Activated T-cell treated with anti-CD3 and anti-CD28 coated beads, Interleukin-2, amount 50 U/mL, for 72 hours (primary cell): ENCODE results near the gene RNF32. TPM values are rescaled to one million over a fixed set of nuclear protein-coding genes. Genes with fewer than 3 reads are reported as not detected.
A peak's percentile ranks its signal among the peaks of the same experiment; 100 is the strongest.

ENCODE experiments used
- ATAC-seq, 2 donors: fragments of 150-1000 bp; cut with Tn5 transposase; replicated peaks in 1 of 2; 2 replicates each; pipeline ENCODE4 v1.10.0; 2021; ENCODE audit warnings: moderate library complexity in 2 of 2, mild to moderate bottlenecking in 1 of 2
- DNase-seq, 2 donors: peaks; one replicate each; pipeline ENCODE4 v3.0.0; 2021 to 2022; ENCODE audit warnings: mixed read lengths in 1 of 2
- H3K27ac Mint-ChIP-seq: one replicate; pipeline ENCODE4 v1.8.0; 2022; ENCODE audit warnings: mild to moderate bottlenecking, moderate library complexity, mixed read lengths
- H3K27me3 Mint-ChIP-seq: one replicate; pipeline ENCODE4 v1.8.0; 2022; ENCODE audit warnings: low read depth, mixed read lengths
- H3K36me3 Mint-ChIP-seq, 2 donors: one replicate each; pipeline ENCODE4 v1.8.0; 2022; ENCODE audit warnings: mixed read lengths in 2 of 2, mild to moderate bottlenecking in 1 of 2; ENCODE audit not compliant: insufficient read depth in 2 of 2
- H3K4me1 Mint-ChIP-seq: one replicate; pipeline ENCODE4 v1.8.0; 2022; ENCODE audit warnings: low read depth, mixed read lengths
- H3K4me3 Mint-ChIP-seq, 2 donors: one replicate each; pipeline ENCODE4 v1.8.0; 2022; ENCODE audit warnings: mild to moderate bottlenecking in 2 of 2, mixed read lengths in 2 of 2, moderate library complexity in 2 of 2
- H3K9me3 Mint-ChIP-seq, 2 donors: one replicate each; pipeline ENCODE4 v1.8.0; 2022; ENCODE audit warnings: mixed read lengths in 2 of 2
- total RNA-seq, 2 donors: library from RNA; stranded (reverse); gene quantifications; one replicate each; pipeline ENCODE4 v1.2.3, GENCODE V29; 2022

The RNF32 gene
- total RNA-seq, 2 donors from 2014 or later = 3.1 to 4.2 TPM

GRCh38 chr7:156659203-156659602, 18.6 kb downstream of the RNF32 start:
- no peaks in the 10 kb centered on the region for H3K9me3 Mint-ChIP-seq
- H3K36me3 Mint-ChIP-seq = no peaks in the 10 kb centered on the region
- ATAC-seq (no peak), DNase-seq (no peak)
- H3K27ac Mint-ChIP-seq = no peak overlapping the region
- peaks cover 36% of the 10 kb centered on the region for H3K27me3 Mint-ChIP-seq
- H3K4me1 Mint-ChIP-seq = peaks cover 6% of the 10 kb centered on the region
- no peak overlapping the region for H3K4me3 Mint-ChIP-seq

- Mint-ChIP-seq H3K27me3 (peaks cover 32% of the 10 kb centered on the region), H3K4me1 (no peaks in the 10 kb centered on the region), H3K4me3 (no peak overlapping the region), H3K27ac (no peak overlapping the region), H3K9me3 (no peaks in the 10 kb centered on the region), H3K36me3 (no peaks in the 10 kb centered on the region)
- ATAC-seq = no peak
- no peak for DNase-seq
Measured at GRCh38 chr7:156659961-156660360, 19.4 kb downstream of the RNF32 start.

GRCh38 chr7:156661637-156662036, 21.1 kb downstream of the RNF32 start:
- DNase-seq (no peak), ATAC-seq (no peak)
- peaks cover 32% of the 10 kb centered on the region for H3K27me3 Mint-ChIP-seq
- no peaks in the 10 kb centered on the region for H3K9me3 Mint-ChIP-seq
- no peak overlapping the region for H3K4me3 Mint-ChIP-seq
- no peak overlapping the region for H3K27ac Mint-ChIP-seq
- no peaks in the 10 kb centered on the region for H3K4me1 Mint-ChIP-seq
- H3K36me3 Mint-ChIP-seq = no peaks in the 10 kb centered on the region

GRCh38 chr7:156662277-156662676, 21.7 kb downstream of the RNF32 start:
- ATAC-seq = no peak
- Mint-ChIP-seq H3K4me1 (no peaks in the 10 kb centered on the region), H3K9me3 (no peaks in the 10 kb centered on the region), H3K4me3 (no peak overlapping the region), H3K27me3 (peaks cover 31% of the 10 kb centered on the region), H3K27ac (no peak overlapping the region), H3K36me3 (no peaks in the 10 kb centered on the region)
- no peak for DNase-seq

GRCh38 chr7:156665101-156665500, 24.5 kb downstream of the RNF32 start:
- no peak for ATAC-seq
- no peaks in the 10 kb centered on the region for H3K9me3 Mint-ChIP-seq
- H3K36me3 Mint-ChIP-seq = peaks cover 0 to 6% of the 10 kb centered on the region in 2 donors
- no peak overlapping the region for H3K4me3 Mint-ChIP-seq
- DNase-seq = no peak
- H3K27me3 Mint-ChIP-seq = peaks cover 2% of the 10 kb centered on the region
- H3K27ac Mint-ChIP-seq = no peak overlapping the region
- peaks cover 4% of the 10 kb centered on the region for H3K4me1 Mint-ChIP-seq

- no peak for DNase-seq
- peak overlapping the region; percentile 25 for H3K27ac Mint-ChIP-seq
- H3K4me3 Mint-ChIP-seq = no peak overlapping the region
- H3K4me1 Mint-ChIP-seq = peaks cover 4% of the 10 kb centered on the region
- no peaks in the 10 kb centered on the region for H3K9me3 Mint-ChIP-seq
- peak; percentile 30 to 32 for ATAC-seq
- no peaks in the 10 kb centered on the region for H3K27me3 Mint-ChIP-seq
- H3K36me3 Mint-ChIP-seq = peaks cover 0 to 6% of the 10 kb centered on the region in 2 donors
Measured at GRCh38 chr7:156666368-156667109, 26.0 kb downstream of the RNF32 start.

GRCh38 chr7:156667110-156667426, 26.5 kb downstream of the RNF32 start:
- ATAC-seq (no peak), DNase-seq (no peak)
- H3K4me3 Mint-ChIP-seq = no peak overlapping the region
- H3K9me3 Mint-ChIP-seq = no peaks in the 10 kb centered on the region
- no peaks in the 10 kb centered on the region for H3K27me3 Mint-ChIP-seq
- H3K36me3 Mint-ChIP-seq = peaks cover 0 to 6% of the 10 kb centered on the region in 2 donors
- H3K4me1 Mint-ChIP-seq = peaks cover 4% of the 10 kb centered on the region
- H3K27ac Mint-ChIP-seq = no peak overlapping the region

GRCh38 chr7:156668130-156668741, 27.7 kb downstream of the RNF32 start:
- Mint-ChIP-seq H3K27me3 (no peaks in the 10 kb centered on the region), H3K36me3 (peaks cover 0 to 6% of the 10 kb centered on the region in 2 donors), H3K4me1 (peaks cover 4% of the 10 kb centered on the region), H3K4me3 (no peak overlapping the region), H3K27ac (no peak overlapping the region), H3K9me3 (no peaks in the 10 kb centered on the region)
- DNase-seq (no peak), ATAC-seq (no peak)

- DNase-seq = no peak
Measured at GRCh38 chr7:156669035-156669828, 28.7 kb downstream of the RNF32 start.

GRCh38 chr7:156673454-156673853, 32.9 kb downstream of the RNF32 start:
- H3K4me1 Mint-ChIP-seq = no peaks in the 10 kb centered on the region
- no peaks in the 10 kb centered on the region for H3K9me3 Mint-ChIP-seq
- no peak overlapping the region for H3K4me3 Mint-ChIP-seq
- no peak for ATAC-seq
- no peaks in the 10 kb centered on the region for H3K27me3 Mint-ChIP-seq
- no peak overlapping the region for H3K27ac Mint-ChIP-seq
- no peak for DNase-seq
- peaks cover 0 to 8% of the 10 kb centered on the region in 2 donors for H3K36me3 Mint-ChIP-seq

More at GRCh38 chr7:156669035-156669828, 28.7 kb downstream of the RNF32 start:
- Mint-ChIP-seq H3K4me3 (no peak overlapping the region), H3K27ac (peak overlapping the region; percentile 65), H3K27me3 (no peaks in the 10 kb centered on the region), H3K36me3 (peaks cover 0 to 6% of the 10 kb centered on the region in 2 donors), H3K9me3 (no peaks in the 10 kb centered on the region), H3K4me1 (peaks cover 4% of the 10 kb centered on the region)
- no peak for ATAC-seq

- Mint-ChIP-seq H3K36me3 (peaks cover 0 to 6% of the 10 kb centered on the region in 2 donors), H3K4me1 (no peaks in the 10 kb centered on the region), H3K4me3 (no peak overlapping the region), H3K27ac (no peak overlapping the region), H3K27me3 (no peaks in the 10 kb centered on the region), H3K9me3 (no peaks in the 10 kb centered on the region)
- no peak for DNase-seq
- no peak for ATAC-seq
Measured at GRCh38 chr7:156673902-156674301, 33.3 kb downstream of the RNF32 start.

- no peaks in the 10 kb centered on the region for H3K9me3 Mint-ChIP-seq
- no peaks in the 10 kb centered on the region for H3K4me1 Mint-ChIP-seq
- peaks cover 0 to 2% of the 10 kb centered on the region in 2 donors for H3K36me3 Mint-ChIP-seq
- no peak overlapping the region for H3K4me3 Mint-ChIP-seq
- ATAC-seq (no peak), DNase-seq (no peak)
- H3K27me3 Mint-ChIP-seq = no peaks in the 10 kb centered on the region
- no peak overlapping the region for H3K27ac Mint-ChIP-seq
Measured at GRCh38 chr7:156675721-156676120, 35.1 kb downstream of the RNF32 start.

- Mint-ChIP-seq H3K27ac (no peak overlapping the region), H3K36me3 (peaks cover 0 to 2% of the 10 kb centered on the region in 2 donors), H3K9me3 (no peaks in the 10 kb centered on the region), H3K4me1 (no peaks in the 10 kb centered on the region), H3K4me3 (no peak overlapping the region), H3K27me3 (no peaks in the 10 kb centered on the region)
- no peak for ATAC-seq
- no peak for DNase-seq
Measured at GRCh38 chr7:156676263-156676662, 35.7 kb downstream of the RNF32 start.
